Measurements from ENCODE around the gene SPOCK3.
"Not testable (repeated sequence)": the region's sequence is repeated elsewhere in the genome, so short reads cannot be mapped to it uniquely, and the experiment has no call there.

The SPOCK3 gene

DNA sequence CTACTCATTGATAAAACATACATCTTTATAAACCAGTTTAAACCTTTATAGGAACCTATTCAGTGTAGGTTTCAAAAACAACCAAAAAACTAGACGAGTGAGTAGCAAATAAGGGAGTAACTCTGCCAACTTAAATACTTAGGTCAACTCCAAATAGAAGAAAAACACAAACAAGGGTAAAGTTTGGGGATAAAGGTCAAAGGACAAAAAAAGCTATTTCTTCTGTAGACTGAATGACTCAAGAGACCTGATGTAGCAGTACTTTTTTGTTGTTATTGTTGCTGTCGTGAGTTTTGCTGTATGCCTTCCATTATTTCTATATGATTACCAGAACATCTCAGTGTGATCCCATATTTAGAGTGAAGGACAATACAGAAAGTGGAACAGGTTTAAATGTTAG, 199.3 kb downstream of the SPOCK3 start:
- no peak for DNase-seq

GRCh38 chr4:167032871-167033270, 201.4 kb downstream of the SPOCK3 start:
- peak; percentile 67 for DNase-seq

GRCh38 chr4:167031534-167032156, 202.6 kb downstream of the SPOCK3 start:
- DNase-seq: peak; percentile 42

- no peak for DNase-seq
Measured at GRCh38 chr4:167028976-167029375, 205.3 kb downstream of the SPOCK3 start.

DNA sequence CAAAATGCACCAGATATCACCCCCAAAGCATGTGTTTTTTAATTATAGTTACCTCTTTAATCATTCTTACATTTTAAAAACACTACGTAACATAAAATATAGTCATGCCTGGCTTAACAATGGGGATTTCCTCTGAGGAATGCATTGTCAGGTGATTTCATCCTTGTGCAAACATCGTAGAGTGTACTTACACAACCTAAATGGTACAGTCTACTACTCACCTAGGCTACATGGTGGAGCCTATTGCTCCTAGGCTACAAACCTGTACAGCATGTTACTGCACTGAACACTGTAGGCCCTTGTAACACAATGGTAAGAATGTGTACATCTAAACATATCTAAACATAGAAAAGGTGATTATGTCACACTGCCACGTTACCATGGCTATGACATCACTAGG, 208.6 kb downstream of the SPOCK3 start:
- DNase-seq: no peak

DNA sequence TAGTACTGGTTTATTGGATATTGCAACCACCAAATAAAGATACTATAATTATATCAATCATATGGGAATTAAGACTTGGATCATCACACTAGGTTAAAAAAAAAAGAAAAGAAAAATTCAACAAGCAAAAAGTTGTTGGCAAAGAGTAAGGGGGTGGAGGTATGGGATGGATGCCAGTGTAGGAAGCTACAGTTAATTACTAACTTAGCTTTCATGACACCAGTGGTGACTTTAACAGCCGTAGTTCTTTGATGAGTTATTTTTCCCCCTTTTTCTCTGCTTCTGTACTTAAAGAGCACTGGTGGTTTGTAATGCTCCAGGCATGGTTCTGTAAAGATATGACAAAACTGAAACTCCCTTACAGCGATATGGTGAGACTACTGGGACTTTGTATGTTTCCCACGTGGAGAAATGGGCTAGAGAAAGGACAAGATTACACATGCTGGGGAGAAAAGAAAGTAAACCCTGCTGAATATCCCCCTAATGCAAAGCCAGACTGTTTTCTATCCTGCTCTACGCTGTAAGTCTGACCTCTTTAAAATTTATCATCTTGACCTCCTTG, 210.8 kb downstream of the SPOCK3 start:
- DNase-seq: no peak

- peak; percentile 58 for DNase-seq
Measured at GRCh38 chr4:167021545-167022155, 212.6 kb downstream of the SPOCK3 start.

- peak; percentile 4 for DNase-seq
Measured at GRCh38 chr4:167020410-167020809, 213.9 kb downstream of the SPOCK3 start.

GRCh38 chr4:167014944-167015343, 219.3 kb downstream of the SPOCK3 start:
- DNase-seq: no peak

GRCh38 chr4:167003326-167003725, 231.0 kb downstream of the SPOCK3 start:
- peak; percentile 9 for DNase-seq

GRCh38 chr4:167000141-167000852, 234.0 kb downstream of the SPOCK3 start:
- no peak for DNase-seq

DNA sequence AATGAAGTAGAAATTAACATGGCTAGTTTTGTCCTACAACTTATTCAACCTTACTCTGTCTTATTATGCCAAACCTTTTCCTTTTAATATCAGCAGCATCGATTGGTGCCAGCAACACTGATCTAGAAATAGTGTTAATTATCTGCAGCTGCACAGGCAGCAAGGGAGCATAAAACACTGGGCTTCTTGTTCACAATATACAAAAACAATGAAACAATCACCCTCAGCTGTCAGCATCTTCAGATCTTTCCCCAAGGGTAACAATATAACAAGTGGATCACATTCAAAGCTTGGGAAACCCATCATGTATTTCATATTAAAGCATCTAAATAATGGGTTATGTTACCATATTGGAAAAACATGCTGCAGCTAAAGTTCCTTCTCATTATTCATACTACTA, 238.1 kb downstream of the SPOCK3 start:
- no peak for DNase-seq

DNA sequence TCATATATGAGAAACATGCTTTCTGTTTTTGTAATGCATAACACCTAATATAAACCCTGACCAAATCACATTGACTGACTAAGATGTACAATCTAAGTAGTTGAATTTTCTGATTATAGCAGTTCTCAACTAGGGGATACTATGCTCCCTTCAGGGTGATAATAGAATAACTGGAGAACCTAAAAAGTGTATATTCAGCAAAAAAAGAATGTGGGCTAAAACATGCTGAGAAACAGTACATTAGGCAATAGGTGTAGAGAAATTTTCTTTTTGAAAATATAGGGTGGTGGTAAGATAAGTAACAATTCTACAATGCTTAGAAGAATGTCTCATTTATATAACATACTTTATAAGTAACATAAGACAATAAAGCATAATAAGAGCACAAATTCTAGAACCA, 239.6 kb downstream of the SPOCK3 start:
- DNase-seq: no peak

- no peak for DNase-seq
Measured at GRCh38 chr4:166991006-166991561, 243.2 kb downstream of the SPOCK3 start.

DNA sequence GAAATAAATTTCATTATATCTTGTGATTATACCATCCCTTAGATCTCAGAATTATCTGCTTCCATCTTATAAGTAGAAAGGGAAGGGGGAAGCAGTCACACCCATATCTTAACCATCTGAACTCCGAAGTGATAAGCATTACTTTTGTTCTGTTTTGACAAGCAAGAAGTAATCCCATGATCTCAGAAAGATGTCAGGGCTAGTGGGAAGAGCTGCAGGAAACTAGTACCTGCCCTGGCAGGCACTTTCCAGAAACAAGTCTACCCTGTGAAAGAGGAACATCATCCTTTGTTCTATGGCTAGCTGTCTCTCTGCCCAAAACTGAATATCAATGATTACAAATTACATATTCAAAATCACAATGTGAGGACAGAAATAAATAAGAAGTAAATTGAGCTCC, 244.4 kb downstream of the SPOCK3 start:
- no peak for DNase-seq

DNA sequence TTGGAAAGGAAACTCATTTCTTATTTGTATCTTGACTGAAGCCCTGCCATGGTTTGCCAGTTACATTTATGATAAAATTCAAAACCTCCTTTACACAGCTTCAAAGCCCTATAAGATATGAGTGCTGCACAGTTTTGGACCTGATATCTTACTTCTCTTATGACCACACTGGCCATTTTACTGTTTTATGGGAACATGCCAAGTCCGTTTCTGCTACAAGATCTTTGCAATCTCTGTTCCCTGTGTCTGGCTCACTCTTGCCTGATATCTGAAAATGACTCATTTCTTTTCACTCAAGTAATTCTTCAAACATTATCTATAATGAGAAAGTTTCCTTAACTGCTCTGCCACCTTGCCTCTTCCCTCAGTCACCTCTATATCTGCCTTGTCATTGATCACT, 247.3 kb downstream of the SPOCK3 start:
- no peak for DNase-seq

DNA sequence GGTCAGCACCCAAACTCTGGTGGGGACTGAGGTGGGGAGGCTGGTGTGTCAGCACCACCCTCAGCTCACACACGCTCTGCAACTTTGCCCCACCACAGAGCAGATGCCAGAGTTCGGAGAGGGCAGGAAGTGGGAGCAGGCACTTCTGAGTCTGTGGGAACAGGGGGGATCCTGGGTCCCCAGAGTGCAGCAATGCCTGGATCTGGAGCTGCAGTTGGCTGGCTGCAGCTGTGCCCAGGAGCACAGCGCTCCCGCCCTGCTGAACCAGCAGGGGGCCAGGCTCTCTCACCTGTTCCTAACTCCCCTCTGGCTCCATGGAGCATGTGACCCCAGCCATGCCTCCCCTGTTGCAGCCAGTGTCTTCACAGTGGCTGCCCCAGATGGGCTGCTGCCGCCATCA, 252.4 kb downstream of the SPOCK3 start:
- DNase-seq: no peak

- no peak for DNase-seq
Measured at GRCh38 chr4:166980419-166980818, 253.9 kb downstream of the SPOCK3 start.

GRCh38 chr4:166977596-166977995, 256.7 kb downstream of the SPOCK3 start:
- no peak for DNase-seq

GRCh38 chr4:166972071-166972470, 262.2 kb downstream of the SPOCK3 start:
- peak; percentile 14 for DNase-seq

DNA sequence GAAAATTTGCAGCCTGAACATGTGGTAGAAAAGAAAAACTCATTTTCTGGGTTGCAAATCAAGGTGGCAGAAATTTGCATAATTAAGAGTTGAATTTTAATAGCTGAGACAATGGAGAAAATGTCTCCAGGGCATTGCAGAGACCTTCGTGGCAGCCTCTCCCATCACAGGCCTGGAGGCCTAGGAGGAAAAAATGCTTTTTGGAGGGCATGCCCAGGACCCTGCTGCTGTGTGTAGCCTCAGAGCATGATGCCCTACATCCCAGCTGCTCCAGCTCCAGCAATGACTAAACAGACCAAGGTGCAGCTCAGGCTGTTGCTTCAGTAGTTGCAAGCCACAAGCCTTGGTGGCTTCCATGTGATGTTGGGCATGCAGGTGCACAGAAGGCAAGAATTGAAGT, 266.1 kb downstream of the SPOCK3 start:
- DNase-seq: not testable (repeated sequence)

GRCh38 chr4:166965562-166965961, 268.7 kb downstream of the SPOCK3 start:
- no peak for DNase-seq

GRCh38 chr4:166957451-166957850, 276.8 kb downstream of the SPOCK3 start:
- DNase-seq: no peak
